SJCRH30 (cell line): ENCODE measurements around the gene TOP1. TPM values are rescaled to one million over a fixed set of nuclear protein-coding genes. Genes with fewer than 3 reads are reported as not detected.
A peak's percentile ranks its signal among the peaks of the same experiment; 100 is the strongest.

Source experiments
- DNase-seq, 2 experiments: peaks; one replicate each; pipeline ENCODE4 v3.0.0-alpha.2; 2015 to 2020
- H3K27ac ChIP-seq: fragments of 250-450 bp; sonication (Bioruptor Pico); 2 replicates; pipeline ENCODE4 v1.5.1; 2020; ENCODE audit warnings: mild to moderate bottlenecking, moderate library complexity
- H3K27me3 ChIP-seq: fragments of 250-450 bp; sonication (Bioruptor Pico); 2 replicates; pipeline ENCODE4 v1.5.1; 2020; ENCODE audit warnings: mild to moderate bottlenecking, moderate library complexity
- H3K36me3 ChIP-seq: fragments of 250-450 bp; sonication (Bioruptor Pico); 2 replicates; pipeline ENCODE4 v1.5.1; 2020; ENCODE audit warnings: mild to moderate bottlenecking, moderate library complexity
- H3K4me1 ChIP-seq: fragments of 250-450 bp; sonication (Bioruptor Pico); 2 replicates; pipeline ENCODE4 v1.5.1; 2020; ENCODE audit warnings: mild to moderate bottlenecking, moderate library complexity
- H3K4me3 ChIP-seq: fragments of 250-450 bp; sonication (Bioruptor Pico); 2 replicates; pipeline ENCODE4 v1.5.1; 2020; ENCODE audit warnings: mild to moderate bottlenecking, moderate library complexity
- H3K9me3 ChIP-seq: fragments of 250-450 bp; sonication (Bioruptor Pico); replicated peaks from 2 replicates; pipeline ENCODE4 v1.5.1; 2020; ENCODE audit warnings: mild to moderate bottlenecking, moderate library complexity
- total RNA-seq: library from RNA; depleted of rRNA; stranded (reverse); fragments of >200 nt; shearing (Covaris generic); gene quantifications from 2 replicates; pipeline ENCODE4 v1.2.3, GENCODE V29; 2014

TOP1 gene
- total RNA-seq, 1 experiment from 2014 or later, result 71.9 TPM

- Histone ChIP-seq H3K9me3 (no peaks in the 10 kb centered on the region), H3K36me3 (peaks cover 81% of the 10 kb centered on the region), H3K27me3 (no peaks in the 10 kb centered on the region), H3K4me1 (peaks cover 11% of the 10 kb centered on the region), H3K4me3 (no peak overlapping the region), H3K27ac (no peak overlapping the region)
- DNase-seq, result no peak
Measured at GRCh38 chr20:41076776-41077175, 48.2 kb downstream of the TOP1 start.

GRCh38 chr20:41078329-41078728 is 49.7 kb downstream of the TOP1 start:
- Histone ChIP-seq H3K4me3 (no peak overlapping the region), H3K27ac (no peak overlapping the region), H3K27me3 (no peaks in the 10 kb centered on the region), H3K9me3 (no peaks in the 10 kb centered on the region), H3K4me1 (peaks cover 4% of the 10 kb centered on the region; the same call in 1 of the 2 replicates), H3K36me3 (peaks cover 92% of the 10 kb centered on the region)
- peak; percentile 19 to 59 for DNase-seq

GRCh38 chr20:41079066-41079465 is 50.4 kb downstream of the TOP1 start:
- H3K36me3 ChIP-seq, result peaks cover 92% of the 10 kb centered on the region
- no peak overlapping the region for H3K27ac ChIP-seq
- no peaks in the 10 kb centered on the region for H3K27me3 ChIP-seq
- no peak overlapping the region for H3K4me3 ChIP-seq
- DNase-seq, result no peak
- H3K4me1 ChIP-seq, result peaks cover 4% of the 10 kb centered on the region; the same call in 1 of the 2 replicates
- no peaks in the 10 kb centered on the region for H3K9me3 ChIP-seq

- Histone ChIP-seq H3K27me3 (no peaks in the 10 kb centered on the region), H3K36me3 (peaks cover 99% of the 10 kb centered on the region)
Measured at GRCh38 chr20:41080866-41081265, 52.2 kb downstream of the TOP1 start.

GRCh38 chr20:41081276-41081814 is 52.7 kb downstream of the TOP1 start:
- H3K36me3 ChIP-seq, result peaks cover 97% of the 10 kb centered on the region
- H3K4me3 ChIP-seq, result no peak overlapping the region
- DNase-seq, result no peak
- no peaks in the 10 kb centered on the region for H3K4me1 ChIP-seq
- no peaks in the 10 kb centered on the region for H3K27me3 ChIP-seq
- H3K27ac ChIP-seq, result no peak overlapping the region
- no peaks in the 10 kb centered on the region for H3K9me3 ChIP-seq

More at GRCh38 chr20:41080866-41081265, 52.2 kb downstream of the TOP1 start:
- no peaks in the 10 kb centered on the region for H3K9me3 ChIP-seq
- no peak overlapping the region for H3K4me3 ChIP-seq
- H3K4me1 ChIP-seq, result no peaks in the 10 kb centered on the region; the same call in 1 of the 2 replicates
- DNase-seq, result no peak
- no peak overlapping the region for H3K27ac ChIP-seq

GRCh38 chr20:41082306-41082705 is 53.7 kb downstream of the TOP1 start:
- no peaks in the 10 kb centered on the region for H3K9me3 ChIP-seq
- H3K4me3 ChIP-seq, result no peak overlapping the region
- no peak overlapping the region for H3K27ac ChIP-seq
- no peaks in the 10 kb centered on the region for H3K27me3 ChIP-seq
- no peak for DNase-seq
- no peaks in the 10 kb centered on the region for H3K4me1 ChIP-seq
- peaks cover 97% of the 10 kb centered on the region for H3K36me3 ChIP-seq

- H3K4me1 ChIP-seq, result no peaks in the 10 kb centered on the region
- no peak overlapping the region for H3K27ac ChIP-seq
- no peak overlapping the region for H3K4me3 ChIP-seq
- no peak for DNase-seq
- H3K27me3 ChIP-seq, result no peaks in the 10 kb centered on the region
- no peaks in the 10 kb centered on the region for H3K9me3 ChIP-seq
- peaks cover 87% of the 10 kb centered on the region for H3K36me3 ChIP-seq
Measured at GRCh38 chr20:41085606-41086005, 57.0 kb downstream of the TOP1 start.

GRCh38 chr20:41086402-41087324 is 58.0 kb downstream of the TOP1 start:
- peak in 1 of 2 experiments; percentile 39 for DNase-seq
- H3K4me1 ChIP-seq, result no peaks in the 10 kb centered on the region
- H3K36me3 ChIP-seq, result peaks cover 83% of the 10 kb centered on the region
- H3K9me3 ChIP-seq, result no peaks in the 10 kb centered on the region
- no peak overlapping the region for H3K4me3 ChIP-seq
- no peaks in the 10 kb centered on the region for H3K27me3 ChIP-seq
- no peak overlapping the region for H3K27ac ChIP-seq

GRCh38 chr20:41087325-41087685 is 58.7 kb downstream of the TOP1 start:
- Histone ChIP-seq H3K27ac (no peak overlapping the region), H3K9me3 (no peaks in the 10 kb centered on the region), H3K4me1 (no peaks in the 10 kb centered on the region), H3K4me3 (no peak overlapping the region), H3K27me3 (no peaks in the 10 kb centered on the region), H3K36me3 (peaks cover 83% of the 10 kb centered on the region)
- DNase-seq, result no peak

GRCh38 chr20:41087777-41088176 is 59.2 kb downstream of the TOP1 start:
- no peak overlapping the region for H3K27ac ChIP-seq
- H3K9me3 ChIP-seq, result no peaks in the 10 kb centered on the region
- peaks cover 83% of the 10 kb centered on the region for H3K36me3 ChIP-seq
- H3K4me3 ChIP-seq, result no peak overlapping the region
- H3K27me3 ChIP-seq, result no peaks in the 10 kb centered on the region
- no peak for DNase-seq
- H3K4me1 ChIP-seq, result no peaks in the 10 kb centered on the region

GRCh38 chr20:41089555-41089954 is 60.9 kb downstream of the TOP1 start:
- DNase-seq, result no peak
- no peaks in the 10 kb centered on the region for H3K27me3 ChIP-seq
- no peaks in the 10 kb centered on the region for H3K9me3 ChIP-seq
- no peak overlapping the region for H3K27ac ChIP-seq
- H3K4me1 ChIP-seq, result no peaks in the 10 kb centered on the region
- H3K36me3 ChIP-seq, result peaks cover 83% of the 10 kb centered on the region
- no peak overlapping the region for H3K4me3 ChIP-seq

- Histone ChIP-seq H3K4me1 (no peaks in the 10 kb centered on the region), H3K9me3 (no peaks in the 10 kb centered on the region), H3K27me3 (no peaks in the 10 kb centered on the region), H3K4me3 (no peak overlapping the region), H3K27ac (no peak overlapping the region), H3K36me3 (peaks cover 85% of the 10 kb centered on the region)
- no peak for DNase-seq
Measured at GRCh38 chr20:41091927-41092326, 63.3 kb downstream of the TOP1 start.

GRCh38 chr20:41094353-41095055 is 65.9 kb downstream of the TOP1 start:
- Histone ChIP-seq H3K27me3 (no peaks in the 10 kb centered on the region), H3K27ac (no peak overlapping the region), H3K4me3 (no peak overlapping the region), H3K4me1 (no peaks in the 10 kb centered on the region), H3K9me3 (no peaks in the 10 kb centered on the region), H3K36me3 (peaks cover 88% of the 10 kb centered on the region)
- DNase-seq, result no peak

GRCh38 chr20:41095110-41095969 is 66.7 kb downstream of the TOP1 start:
- Histone ChIP-seq H3K9me3 (no peaks in the 10 kb centered on the region), H3K27ac (no peak overlapping the region), H3K36me3 (peaks cover 93% of the 10 kb centered on the region), H3K4me1 (no peaks in the 10 kb centered on the region), H3K27me3 (no peaks in the 10 kb centered on the region), H3K4me3 (no peak overlapping the region)
- DNase-seq, result peak; percentile 48 to 87
